GM19467 (cell line): ENCODE measurements around the gene NEK5.
A peak's percentile ranks its signal among the peaks of the same experiment; 100 is the strongest.
"Not testable (repeated sequence)": the region's sequence is repeated elsewhere in the genome, so short reads cannot be mapped to it uniquely, and the experiment has no call there.

Experiments used
- ATAC-seq: cut with Tn5 transposase; IDR thresholded peaks from one replicate; pipeline ENCODE4 v1.9.1; 2021; ENCODE audit warnings: mild to moderate bottlenecking, moderate library complexity; ENCODE audit not compliant: unreplicated experiment

Gene NEK5

GRCh38 chr13:52128714-52129700, at the start of gene NEK5:
NEK5 (minus strand) TSS chr13:52129073; CDS start chr13:52127482, 1,591 bp downstream.
- peak; percentile 69 for ATAC-seq

- no peak for ATAC-seq
These were observed 48.4 kb upstream of the NEK5 start for GRCh38 chr13:52177276-52177675.

- not testable (repeated sequence) for ATAC-seq
These were observed 45.1 kb upstream of the NEK5 start for GRCh38 chr13:52173970-52174369.

GRCh38 chr13:52173373-52173772, 44.5 kb upstream of the NEK5 start:
- no peak for ATAC-seq

- not testable (repeated sequence) for ATAC-seq
These were observed 42.8 kb upstream of the NEK5 start for GRCh38 chr13:52171686-52172085.

GRCh38 chr13:52170828-52171391, 42.0 kb upstream of the NEK5 start:
- not testable (repeated sequence) for ATAC-seq

GRCh38 chr13:52169839-52170238, 41.0 kb upstream of the NEK5 start:
- no peak for ATAC-seq

- ATAC-seq = no peak
These were observed 36.5 kb upstream of the NEK5 start for GRCh38 chr13:52165411-52165810.

- no peak for ATAC-seq
These were observed 36.1 kb upstream of the NEK5 start for GRCh38 chr13:52164989-52165388.

GRCh38 chr13:52163878-52164277, 35.0 kb upstream of the NEK5 start:
- ATAC-seq = not testable (repeated sequence)

- no peak for ATAC-seq
These were observed 33.6 kb upstream of the NEK5 start for GRCh38 chr13:52162279-52163101.

GRCh38 chr13:52161181-52161646, 32.3 kb upstream of the NEK5 start:
- no peak for ATAC-seq

GRCh38 chr13:52160506-52160905, 31.6 kb upstream of the NEK5 start:
- no peak for ATAC-seq

GRCh38 chr13:52160053-52160452, 31.2 kb upstream of the NEK5 start:
- ATAC-seq = no peak

- ATAC-seq = peak; percentile 81
These were observed 30.5 kb upstream of the NEK5 start, which contains the start of gene NEK3 for GRCh38 chr13:52159159-52159982. NEK3 (minus strand) TSS chr13:52159597; CDS start chr13:52156191, 3,406 bp downstream.

- no peak for ATAC-seq
These were observed 29.8 kb upstream of the NEK5 start for GRCh38 chr13:52158629-52159158.

GRCh38 chr13:52156724-52157261, 27.9 kb upstream of the NEK5 start:
- ATAC-seq = no peak

- ATAC-seq = no peak
These were observed 26.3 kb upstream of the NEK5 start for GRCh38 chr13:52155177-52155576.

- ATAC-seq = no peak
These were observed 18.4 kb upstream of the NEK5 start for GRCh38 chr13:52147225-52147624.

- ATAC-seq = no peak
These were observed 12.4 kb upstream of the NEK5 start for GRCh38 chr13:52141299-52141698.
